ENCODE data around the gene OOSP4B. TPM values are rescaled to one million over a fixed set of nuclear protein-coding genes. Genes with fewer than 3 reads are reported as not detected.
"Not testable (repeated sequence)": the region's sequence is repeated elsewhere in the genome, so short reads cannot be mapped to it uniquely, and the experiment has no call there.

The OOSP4B gene
- total and polyA plus RNA-seq, 10 donors = not detected

- intact Hi-C loops (cut with DNase I; ENCODE audit: low total_unique reads) = no loop called here
Observed at GRCh38 chr11:59981106-59981770, 35.7 kb upstream of the OOSP4B start.

GRCh38 chr11:59982037-59982436, 34.9 kb upstream of the OOSP4B start:
- H3K4me3 ChIP-seq; H3K27ac ChIP-seq; H3K36me3 ChIP-seq; H3K27me3 ChIP-seq (replicated peaks in 1 of 7); H3K4me1 ChIP-seq; intact Hi-C loops (cut with DNase I; ENCODE audit: low total_unique reads); DNase-seq; H3K9me3 ChIP-seq: not testable (repeated sequence)
- WGBS, 5 donors = 38 to 49% (median 43%) methylated on average over 4 of the region's 4 CpGs

More at GRCh38 chr11:59981106-59981770, 35.7 kb upstream of the OOSP4B start:
- H3K36me3 ChIP-seq = no peaks in the 10 kb centered on the region
- 94 to 98% (median 97%) methylated on average over 4 of the region's 4 CpGs for WGBS, 5 donors
- H3K9me3 ChIP-seq = no peaks in the 10 kb centered on the region
- DNase-seq = no peak
- H3K27me3 ChIP-seq (replicated peaks in 1 of 7) = no peaks in the 10 kb centered on the region
- H3K4me3 ChIP-seq = no peak overlapping the region
- H3K4me1 ChIP-seq = no peaks in the 10 kb centered on the region
- TF ChIP-seq POLR2AphosphoS5 (IDR thresholded peaks at IDR 0.05) = no peak
- no peak for TF ChIP-seq POLR2A (IDR thresholded peaks at IDR 0.05)
- TF ChIP-seq CTCF (IDR thresholded peaks at IDR 0.05 in 8 of 11, conservative IDR thresholded peaks at IDR 0.05 in 3 of 11) = no peak
- no peak overlapping the region for H3K27ac ChIP-seq

GRCh38 chr11:59983212-59983611, 33.8 kb upstream of the OOSP4B start:
- Histone ChIP-seq H3K9me3 (no peaks in the 10 kb centered on the region), H3K27me3 (replicated peaks in 1 of 7) (no peaks in the 10 kb centered on the region), H3K4me1 (no peaks in the 10 kb centered on the region), H3K27ac (no peak overlapping the region), H3K36me3 (no peaks in the 10 kb centered on the region), H3K4me3 (no peak overlapping the region)
- TF ChIP-seq POLR2AphosphoS5 (IDR thresholded peaks at IDR 0.05) (no peak), CTCF (IDR thresholded peaks at IDR 0.05 in 8 of 11, conservative IDR thresholded peaks at IDR 0.05 in 3 of 11) (no peak), POLR2A (IDR thresholded peaks at IDR 0.05) (no peak)
- intact Hi-C loops (cut with DNase I; ENCODE audit: low total_unique reads) = no loop called here
- 69 to 85% (median 74%) methylated on average over 1 of the region's 1 CpG for WGBS, 5 donors
- DNase-seq = no peak

GRCh38 chr11:59984368-59984767, 32.6 kb upstream of the OOSP4B start:
- 84 to 95% (median 90%) methylated on average over 3 of the region's 3 CpGs for WGBS, 5 donors
- H3K9me3 ChIP-seq = peaks cover 0 to 7% (median 1%) of the 10 kb centered on the region in 8 donors
- no peak for DNase-seq
- H3K36me3 ChIP-seq = no peaks in the 10 kb centered on the region
- H3K27ac ChIP-seq = no peak overlapping the region
- intact Hi-C loops (cut with DNase I; ENCODE audit: low total_unique reads) = no loop called here
- H3K4me3 ChIP-seq = no peak overlapping the region
- H3K4me1 ChIP-seq = no peaks in the 10 kb centered on the region
- no peaks in the 10 kb centered on the region for H3K27me3 ChIP-seq (replicated peaks in 1 of 7)
- no peak for TF ChIP-seq POLR2A (IDR thresholded peaks at IDR 0.05)
- TF ChIP-seq CTCF (IDR thresholded peaks at IDR 0.05 in 8 of 11, conservative IDR thresholded peaks at IDR 0.05 in 3 of 11) = no peak
- TF ChIP-seq POLR2AphosphoS5 (IDR thresholded peaks at IDR 0.05) = no peak
